B cell (primary cell): Measurements from ENCODE around the gene CRMP1. TPM values are rescaled to one million over a fixed set of nuclear protein-coding genes. Genes with fewer than 3 reads are reported as not detected.

Source experiments
- ATAC-seq: fragments of 200-7000 bp; cut with Tn5 transposase; one replicate; pipeline ENCODE4 v1.10.0; 2021; ENCODE audit warnings: low read depth, mild to moderate bottlenecking, moderate number of reproducible peaks, moderate library complexity
- CTCF ChIA-PET: fragments of 350-600 bp; sonication (Branson Sonifier 250); formaldehyde crosslinking; loops from one replicate; lab custom pipeline; 2021; ENCODE audit warnings: antibody characterized with exemption, inconsistent platforms; lab: Charles Lee
- POLR2A ChIA-PET: fragments of 350-600 bp; sonication (Branson Sonifier 250); formaldehyde crosslinking; loops from one replicate; lab custom pipeline; 2021; ENCODE audit warnings: antibody characterized with exemption; lab: Charles Lee
- DNase-seq: peaks from one replicate; pipeline ENCODE4 v3.0.0; 2013
- H2AFZ ChIP-seq: 2 replicates; pipeline ENCODE4 v1.6.1; 2012; ENCODE audit warnings: mild to moderate bottlenecking, low read depth, low read length; ENCODE audit not compliant: insufficient read depth, poor library complexity, severe bottlenecking
- H3K27ac ChIP-seq, 2 donors: 1 replicate in 1 of 2; 2 replicates in 1 of 2; pipeline ENCODE4 v1.5.1; 2012 to 2013; ENCODE audit warnings: low read length in 2 of 2, mild to moderate bottlenecking in 2 of 2, moderate library complexity in 1 of 2
- H3K27me3 ChIP-seq, 4 experiments: fragments of 200-600 bp in 1 of 4; sonication (generic) in 1 of 4; replicated peaks in 1 of 4; 1 replicate in 2 of 4; 2 replicates in 2 of 4; pipeline versions ENCODE4 v1.6.1 to v1.7.0; 2013 to 2016; ENCODE audit warnings: low read length in 3 of 4, mild to moderate bottlenecking in 2 of 4, mixed read lengths in 1 of 4, moderate library complexity in 1 of 4; ENCODE audit not compliant: insufficient read depth in 4 of 4, control insufficient read depth in 3 of 4; ENCODE audit errors: control extremely low read depth in 1 of 4
- H3K36me3 ChIP-seq, 2 experiments: replicated peaks in 1 of 2; 1 replicate in 1 of 2; 2 replicates in 1 of 2; pipeline versions ENCODE4 v1.6.1 to v1.7.1; 2013; ENCODE audit warnings: low read length in 1 of 2; ENCODE audit not compliant: insufficient read depth in 2 of 2, control insufficient read depth in 1 of 2; ENCODE audit errors: control extremely low read depth in 1 of 2, extremely low read depth in 1 of 2
- H3K4me1 ChIP-seq, 2 donors: fragments of 200-600 bp in 1 of 2; sonication (generic) in 1 of 2; 1 replicate in 1 of 2; 2 replicates in 1 of 2; pipeline versions ENCODE4 v1.5.1 to v1.6.1; 2013 to 2017; ENCODE audit warnings: low read length in 2 of 2; ENCODE audit not compliant: control insufficient read depth in 2 of 2, insufficient read depth in 2 of 2
- H3K4me2 ChIP-seq: replicated peaks from 2 replicates; pipeline ENCODE3; 2012; ENCODE audit warnings: mild to moderate bottlenecking, low read depth, low read length; ENCODE audit not compliant: poor library complexity, severe bottlenecking
- H3K4me3 ChIP-seq, 5 experiments: fragments of 200-600 bp in 1 of 5; sonication (generic) in 1 of 5; 1 replicate in 3 of 5; 2 replicates in 2 of 5; pipeline versions ENCODE4 v1.5.1 to v1.7.0; 2011 to 2016; ENCODE audit warnings: low read length in 4 of 5, mild to moderate bottlenecking in 4 of 5, low read depth in 2 of 5, control low read depth in 1 of 5, moderate library complexity in 1 of 5; ENCODE audit not compliant: insufficient read depth in 1 of 5; ENCODE audit errors: control extremely low read depth in 1 of 5, extremely low read depth in 1 of 5
- H3K79me2 ChIP-seq: fragments of 200-600 bp; sonication (generic); one replicate; pipeline ENCODE4 v1.6.0; 2016; ENCODE audit warnings: low read length; ENCODE audit not compliant: control insufficient read depth, insufficient read depth
- H3K9ac ChIP-seq: fragments of 200-600 bp; sonication (generic); 2 replicates; pipeline ENCODE4 v1.6.1; 2017; ENCODE audit warnings: mild to moderate bottlenecking, low read length, moderate library complexity
- H3K9me3 ChIP-seq, 3 donors: one replicate each; pipeline versions ENCODE4 v1.6.1 to v1.7.1; 2013; ENCODE audit warnings: low read length in 2 of 3; ENCODE audit not compliant: control insufficient read depth in 2 of 3, insufficient read depth in 1 of 3; ENCODE audit errors: control extremely low read depth in 1 of 3
- H4K20me1 ChIP-seq: 2 replicates; pipeline ENCODE4 v1.6.0; 2012; ENCODE audit warnings: mild to moderate bottlenecking, low read length; ENCODE audit not compliant: insufficient read depth, control insufficient read depth, poor library complexity, severe bottlenecking
- H3K27ac Mint-ChIP-seq: one replicate; pipeline ENCODE4 v1.8.0; 2021; ENCODE audit warnings: mixed read lengths
- H3K27me3 Mint-ChIP-seq: one replicate; pipeline ENCODE4 v1.8.0; 2021; ENCODE audit warnings: mixed read lengths
- H3K4me1 Mint-ChIP-seq: one replicate; pipeline ENCODE4 v1.8.0; 2021; ENCODE audit warnings: mixed read lengths
- H3K4me3 Mint-ChIP-seq: one replicate; pipeline ENCODE4 v1.8.0; 2021; ENCODE audit warnings: mixed read lengths
- H3K9me3 Mint-ChIP-seq: one replicate; pipeline ENCODE4 v1.8.0; 2022; ENCODE audit warnings: mixed read lengths; ENCODE audit not compliant: insufficient read depth
- EZH2 ChIP-seq: IDR thresholded peaks from 2 replicates; pipeline ENCODE4 v1.6.1; 2012; ENCODE audit warnings: borderline replicate concordance, low read depth, mild to moderate bottlenecking, moderate library complexity, low read length; ENCODE audit not compliant: insufficient read depth, poor library complexity, severe bottlenecking
- WGBS: methylation state at CpG from one replicate; pipeline ENCODE4 v1.1.5; 2013; ENCODE audit warnings: missing lambda C conversion rate; ENCODE audit not compliant: insufficient coverage; 5-methylcytosine and 5-hydroxymethylcytosine counted together
- intact Hi-C: fragments of 100-400 bp; cut with micrococcal nuclease; formaldehyde crosslinking; loops from one replicate; pipeline ENCODE4 v1.10.0; 2022
- polyA plus RNA-seq: library from polyadenylated mRNA; depleted of rRNA; stranded (reverse); fragments of >200 nt; gene quantifications from 2 replicates; pipeline ENCODE4 v1.2.3, GENCODE V29; 2012
- total RNA-seq, 2 donors: library from RNA; stranded (reverse); fragments of 120-200 nt in 1 of 2; gene quantifications; 1 replicate in 1 of 2; 2 replicates in 1 of 2; pipeline versions ENCODE4 v1.2.3 to v1.2.4, GENCODE V29; 2013 to 2022
- TF ChIP-seq, protein P1 (sequence below): fragments of 200-600 bp; IDR thresholded peaks from one replicate; pipeline ENCODE4 v1.8.0; 2022; ENCODE audit warnings: antibody characterized with exemption, mild to moderate bottlenecking

Gene CRMP1
- total and polyA plus RNA-seq, 2 donors (not counting 1 experiment from before 2014, with no cell fraction given), result 0.13 TPM; not detected in 1

DNA sequence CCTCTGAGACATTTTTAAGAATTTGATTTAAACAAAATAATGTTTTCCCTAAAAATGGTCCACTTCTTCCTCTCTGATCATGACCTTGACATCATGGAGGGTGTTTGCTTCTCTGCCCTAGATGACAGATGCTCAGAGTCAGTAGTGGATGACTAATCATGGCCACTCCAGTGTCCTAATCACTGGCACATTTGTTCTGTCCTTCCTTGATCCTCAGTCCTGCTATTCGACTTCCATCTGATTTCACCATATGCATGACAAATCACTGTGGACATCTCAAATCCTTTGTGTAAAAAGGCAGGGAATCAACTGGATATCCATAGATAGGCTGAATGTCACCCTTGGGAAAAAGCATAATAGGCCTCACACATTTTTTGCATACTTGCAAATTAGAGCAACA is 9.0 kb downstream of the CRMP1 start:
- Histone ChIP-seq H3K4me2 (no peak overlapping the region), H3K36me3 (no peaks in the 10 kb centered on the region), H3K4me1 (peaks cover 30 to 35% of the 10 kb centered on the region in 2 donors), H4K20me1 (no peaks in the 10 kb centered on the region), H2AFZ (no peak overlapping the region), H3K4me3 (no peak overlapping the region), H3K9ac (no peak overlapping the region), H3K27me3 (peaks cover 0 to 29% (median 11%) of the 10 kb centered on the region in 4 experiments), H3K79me2 (no peaks in the 10 kb centered on the region), H3K9me3 (peaks cover 0 to 19% (median 0%) of the 10 kb centered on the region in 3 donors), H3K27ac (no peak overlapping the region)
- intact Hi-C loops, result no loop called here
- POLR2A ChIA-PET, result no interaction called here
- ATAC-seq (no peak), DNase-seq (no peak)
- Mint-ChIP-seq H3K27ac (no peak overlapping the region), H3K4me1 (peaks cover 31% of the 10 kb centered on the region), H3K27me3 (peaks cover 46% of the 10 kb centered on the region), H3K9me3 (no peaks in the 10 kb centered on the region), H3K4me3 (no peak overlapping the region)
- WGBS, result no CpG with 5 or more reads among the region's 1 CpG
- CTCF ChIA-PET, result no interaction called here
- TF ChIP-seq, protein P1, sequence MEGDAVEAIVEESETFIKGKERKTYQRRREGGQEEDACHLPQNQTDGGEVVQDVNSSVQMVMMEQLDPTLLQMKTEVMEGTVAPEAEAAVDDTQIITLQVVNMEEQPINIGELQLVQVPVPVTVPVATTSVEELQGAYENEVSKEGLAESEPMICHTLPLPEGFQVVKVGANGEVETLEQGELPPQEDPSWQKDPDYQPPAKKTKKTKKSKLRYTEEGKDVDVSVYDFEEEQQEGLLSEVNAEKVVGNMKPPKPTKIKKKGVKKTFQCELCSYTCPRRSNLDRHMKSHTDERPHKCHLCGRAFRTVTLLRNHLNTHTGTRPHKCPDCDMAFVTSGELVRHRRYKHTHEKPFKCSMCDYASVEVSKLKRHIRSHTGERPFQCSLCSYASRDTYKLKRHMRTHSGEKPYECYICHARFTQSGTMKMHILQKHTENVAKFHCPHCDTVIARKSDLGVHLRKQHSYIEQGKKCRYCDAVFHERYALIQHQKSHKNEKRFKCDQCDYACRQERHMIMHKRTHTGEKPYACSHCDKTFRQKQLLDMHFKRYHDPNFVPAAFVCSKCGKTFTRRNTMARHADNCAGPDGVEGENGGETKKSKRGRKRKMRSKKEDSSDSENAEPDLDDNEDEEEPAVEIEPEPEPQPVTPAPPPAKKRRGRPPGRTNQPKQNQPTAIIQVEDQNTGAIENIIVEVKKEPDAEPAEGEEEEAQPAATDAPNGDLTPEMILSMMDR, result no peak
- no peak for TF ChIP-seq EZH2

DNA sequence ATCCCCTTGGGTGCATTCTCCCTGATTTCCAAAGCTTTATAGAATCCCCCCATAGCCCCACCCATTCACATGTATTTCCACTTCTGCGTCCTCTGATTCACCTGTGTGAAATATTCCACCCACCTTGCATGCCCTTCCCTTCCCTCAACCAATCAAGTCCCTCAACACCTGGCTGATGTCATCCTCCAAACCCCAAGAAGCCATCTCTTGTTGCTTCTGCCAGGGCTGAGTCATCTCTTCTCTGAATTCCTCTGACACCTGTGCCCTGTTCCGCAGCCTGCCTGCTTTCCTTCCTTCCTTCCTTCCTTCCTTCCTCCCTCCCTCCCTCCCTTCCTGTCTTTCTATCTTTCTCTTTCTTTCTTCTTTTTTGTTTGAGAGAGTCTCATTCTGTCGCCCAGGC is 9.9 kb downstream of the CRMP1 start:
- H3K4me3 ChIP-seq, result no peak overlapping the region
- H3K4me3 Mint-ChIP-seq, result no peak overlapping the region
- no peak overlapping the region for H3K27ac Mint-ChIP-seq
- H2AFZ ChIP-seq, result no peak overlapping the region
- H3K36me3 ChIP-seq, result no peaks in the 10 kb centered on the region
- H3K79me2 ChIP-seq, result no peaks in the 10 kb centered on the region
- no peak overlapping the region for H3K4me2 ChIP-seq
- peaks cover 0 to 17% (median 0%) of the 10 kb centered on the region in 3 donors for H3K9me3 ChIP-seq
- H3K4me1 ChIP-seq, result peaks cover 27 to 35% of the 10 kb centered on the region in 2 donors
- ChIA-PET POLR2A (no interaction called here), CTCF (no interaction called here)
- no peaks in the 10 kb centered on the region for H3K9me3 Mint-ChIP-seq
- ATAC-seq (no peak), DNase-seq (no peak)
- H3K9ac ChIP-seq, result no peak overlapping the region
- peaks cover 0 to 26% (median 7%) of the 10 kb centered on the region in 4 experiments for H3K27me3 ChIP-seq
- intact Hi-C loops, result no loop called here
- H3K27me3 Mint-ChIP-seq, result peaks cover 45% of the 10 kb centered on the region
- no peaks in the 10 kb centered on the region for H4K20me1 ChIP-seq
- H3K27ac ChIP-seq, result no peak overlapping the region
- 86% methylated on average over 3 of the region's 3 CpGs for WGBS
- H3K4me1 Mint-ChIP-seq, result peaks cover 28% of the 10 kb centered on the region
- TF ChIP-seq, protein P1, result no peak
- no peak for TF ChIP-seq EZH2
